Measurements from ENCODE around the gene MAP4K4. TPM values are rescaled to one million over a fixed set of nuclear protein-coding genes. Genes with fewer than 3 reads are reported as not detected.
A peak's percentile ranks its signal among the peaks of the same experiment; 100 is the strongest.

MAP4K4 gene
- total and polyA plus RNA-seq, 2 experiments from 2014 or later, result 59.1 to 84.4 TPM

DNA sequence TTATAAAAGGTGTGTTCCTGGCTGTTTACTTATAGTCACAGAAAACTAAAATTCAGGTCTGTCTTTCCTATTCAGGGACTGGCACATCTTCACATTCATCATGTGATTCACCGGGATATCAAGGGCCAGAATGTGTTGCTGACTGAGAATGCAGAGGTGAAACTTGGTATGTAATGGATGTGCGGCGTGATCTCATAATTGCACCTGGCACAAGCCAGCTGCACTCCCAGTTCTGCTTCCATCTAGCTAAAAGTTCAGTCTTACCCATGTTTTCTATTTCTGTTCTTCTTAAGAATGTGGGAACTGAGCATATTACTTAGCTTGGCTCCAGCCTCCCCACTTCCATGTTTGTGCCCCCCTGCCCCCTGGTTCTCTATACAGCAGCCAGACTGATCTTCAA is 131.9 kb downstream of the MAP4K4 start:
- peak overlapping the region; percentile 91 for H3K27ac ChIP-seq
- peaks cover 40% of the 10 kb centered on the region for H3K79me2 ChIP-seq
- H4K20me1 ChIP-seq (ENCODE audit: insufficient read depth, poor library complexity, severe bottlenecking), result no peaks in the 10 kb centered on the region
- H3K4me1 ChIP-seq (ENCODE audit: insufficient read depth), result peaks cover 43% of the 10 kb centered on the region
- H3K9me3 ChIP-seq (ENCODE audit: low read depth), result no peaks in the 10 kb centered on the region
- TF ChIP-seq EZH2phosphoT487 (IDR thresholded peaks at IDR 0.05; ENCODE audit: low read depth, severe bottlenecking, unreplicated experiment), result no peak
- TF ChIP-seq, protein P1, sequence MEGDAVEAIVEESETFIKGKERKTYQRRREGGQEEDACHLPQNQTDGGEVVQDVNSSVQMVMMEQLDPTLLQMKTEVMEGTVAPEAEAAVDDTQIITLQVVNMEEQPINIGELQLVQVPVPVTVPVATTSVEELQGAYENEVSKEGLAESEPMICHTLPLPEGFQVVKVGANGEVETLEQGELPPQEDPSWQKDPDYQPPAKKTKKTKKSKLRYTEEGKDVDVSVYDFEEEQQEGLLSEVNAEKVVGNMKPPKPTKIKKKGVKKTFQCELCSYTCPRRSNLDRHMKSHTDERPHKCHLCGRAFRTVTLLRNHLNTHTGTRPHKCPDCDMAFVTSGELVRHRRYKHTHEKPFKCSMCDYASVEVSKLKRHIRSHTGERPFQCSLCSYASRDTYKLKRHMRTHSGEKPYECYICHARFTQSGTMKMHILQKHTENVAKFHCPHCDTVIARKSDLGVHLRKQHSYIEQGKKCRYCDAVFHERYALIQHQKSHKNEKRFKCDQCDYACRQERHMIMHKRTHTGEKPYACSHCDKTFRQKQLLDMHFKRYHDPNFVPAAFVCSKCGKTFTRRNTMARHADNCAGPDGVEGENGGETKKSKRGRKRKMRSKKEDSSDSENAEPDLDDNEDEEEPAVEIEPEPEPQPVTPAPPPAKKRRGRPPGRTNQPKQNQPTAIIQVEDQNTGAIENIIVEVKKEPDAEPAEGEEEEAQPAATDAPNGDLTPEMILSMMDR (IDR thresholded peaks at IDR 0.05; ENCODE audit: poor library complexity), result no peak
- TF ChIP-seq EZH2 (IDR thresholded peaks at IDR 0.05; ENCODE audit: borderline replicate concordance), result no peak
- DNase-seq (ENCODE audit: low spot score), result no peak
- H3K36me3 ChIP-seq (replicated peaks; ENCODE audit: insufficient read depth, low read depth), result no peaks in the 10 kb centered on the region
- H2AFZ ChIP-seq, result no peak overlapping the region
- no peaks in the 10 kb centered on the region for H3K9me2 ChIP-seq (replicated peaks; ENCODE audit: insufficient read depth)
- no peaks in the 10 kb centered on the region for H3K27me3 ChIP-seq
- peak overlapping the region; percentile 1 for H3K4me2 ChIP-seq
- no peak overlapping the region for H3K4me3 ChIP-seq
- WGBS (ENCODE audit: low lambda C conversion rate, missing lambda C conversion rate), result 93% methylated on average over 3 of the region's 3 CpGs

DNA sequence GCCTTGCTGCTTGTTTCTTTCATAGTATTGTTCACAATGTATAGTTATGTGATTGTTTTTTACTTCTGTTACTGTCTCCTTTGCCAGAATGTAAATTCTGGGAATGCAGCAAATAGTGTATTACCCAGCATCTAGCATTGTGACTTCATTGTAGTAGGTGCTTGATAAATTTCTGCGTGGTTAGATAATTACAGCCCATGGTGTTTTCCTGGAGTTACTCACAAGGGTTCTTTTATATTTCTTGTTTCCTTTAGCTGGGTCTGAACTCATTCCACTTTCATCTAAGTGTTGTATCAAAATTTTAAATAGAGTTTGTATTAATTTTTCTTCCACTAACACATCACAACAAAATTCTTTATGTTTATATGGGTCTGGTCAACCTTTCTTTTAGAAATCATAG is 132.6 kb downstream of the MAP4K4 start:
- Histone ChIP-seq H4K20me1 (ENCODE audit: insufficient read depth, poor library complexity, severe bottlenecking) (no peaks in the 10 kb centered on the region), H3K9me2 (replicated peaks; ENCODE audit: insufficient read depth) (no peaks in the 10 kb centered on the region), H3K4me2 (no peak overlapping the region), H3K79me2 (peaks cover 33% of the 10 kb centered on the region), H3K9me3 (ENCODE audit: low read depth) (no peaks in the 10 kb centered on the region), H3K27ac (peak overlapping the region; percentile 79), H3K4me1 (ENCODE audit: insufficient read depth) (peaks cover 43% of the 10 kb centered on the region), H3K36me3 (replicated peaks; ENCODE audit: insufficient read depth, low read depth) (no peaks in the 10 kb centered on the region), H2AFZ (no peak overlapping the region), H3K27me3 (no peaks in the 10 kb centered on the region), H3K4me3 (no peak overlapping the region)
- DNase-seq (ENCODE audit: low spot score), result no peak
- TF ChIP-seq, protein P1 (IDR thresholded peaks at IDR 0.05; ENCODE audit: poor library complexity), result no peak
- TF ChIP-seq EZH2 (IDR thresholded peaks at IDR 0.05; ENCODE audit: borderline replicate concordance) (no peak), EZH2phosphoT487 (IDR thresholded peaks at IDR 0.05; ENCODE audit: low read depth, severe bottlenecking, unreplicated experiment) (no peak)
- 90% methylated on average over 1 of the region's 1 CpG for WGBS (ENCODE audit: low lambda C conversion rate, missing lambda C conversion rate)

DNA sequence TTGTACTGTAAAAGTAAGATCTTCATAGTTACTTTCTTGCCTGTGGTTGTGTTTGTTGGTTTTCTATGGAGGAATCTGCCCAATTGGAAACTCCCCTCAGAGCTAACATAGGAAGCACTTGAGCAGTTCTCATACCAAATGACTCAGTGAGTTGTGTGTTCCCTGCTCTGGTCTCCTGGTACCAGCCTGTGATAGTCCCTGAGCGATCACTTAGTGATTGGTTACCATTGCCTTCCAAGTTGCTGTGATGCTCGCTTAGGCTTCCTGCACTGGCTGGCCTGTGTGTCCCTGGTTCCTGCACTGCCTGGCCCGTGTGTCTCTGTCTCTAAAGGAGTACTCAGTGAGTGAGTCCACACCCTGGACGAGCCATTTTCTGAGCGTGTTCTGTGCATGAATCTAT is 133.0 kb downstream of the MAP4K4 start:
- WGBS (ENCODE audit: low lambda C conversion rate, missing lambda C conversion rate), result 81% methylated on average over 5 of the region's 5 CpGs
- no peak overlapping the region for H3K4me2 ChIP-seq
- H3K27me3 ChIP-seq, result no peaks in the 10 kb centered on the region
- H3K79me2 ChIP-seq, result peaks cover 29% of the 10 kb centered on the region
- no peaks in the 10 kb centered on the region for H3K36me3 ChIP-seq (replicated peaks; ENCODE audit: insufficient read depth, low read depth)
- H3K4me1 ChIP-seq (ENCODE audit: insufficient read depth), result peaks cover 43% of the 10 kb centered on the region
- H3K9me2 ChIP-seq (replicated peaks; ENCODE audit: insufficient read depth), result no peaks in the 10 kb centered on the region
- H4K20me1 ChIP-seq (ENCODE audit: insufficient read depth, poor library complexity, severe bottlenecking), result no peaks in the 10 kb centered on the region
- TF ChIP-seq EZH2phosphoT487 (IDR thresholded peaks at IDR 0.05; ENCODE audit: low read depth, severe bottlenecking, unreplicated experiment), result no peak
- TF ChIP-seq, protein P1 (IDR thresholded peaks at IDR 0.05; ENCODE audit: poor library complexity), result no peak
- TF ChIP-seq EZH2 (IDR thresholded peaks at IDR 0.05; ENCODE audit: borderline replicate concordance), result no peak
- H3K9me3 ChIP-seq (ENCODE audit: low read depth), result no peaks in the 10 kb centered on the region
- peak overlapping the region; percentile 79 for H3K27ac ChIP-seq
- no peak for DNase-seq (ENCODE audit: low spot score)
- no peak overlapping the region for H3K4me3 ChIP-seq
- no peak overlapping the region for H2AFZ ChIP-seq
